GM08714 (cell line): Measurements from ENCODE around the gene TUBAL3.

ENCODE experiments used
- H3K4me3 ChIP-seq: fragments of 200-500 bp; sonication (Bioruptor generic); 2 replicates; pipeline ENCODE4 v1.5.1; 2014; ENCODE audit warnings: mild to moderate bottlenecking, low read length, inconsistent platforms
- ZNF274 ChIP-seq: IDR thresholded peaks from 2 replicates; pipeline ENCODE4 v1.6.1; 2012; ENCODE audit warnings: mild to moderate bottlenecking, low read depth, low read length

Gene TUBAL3

DNA sequence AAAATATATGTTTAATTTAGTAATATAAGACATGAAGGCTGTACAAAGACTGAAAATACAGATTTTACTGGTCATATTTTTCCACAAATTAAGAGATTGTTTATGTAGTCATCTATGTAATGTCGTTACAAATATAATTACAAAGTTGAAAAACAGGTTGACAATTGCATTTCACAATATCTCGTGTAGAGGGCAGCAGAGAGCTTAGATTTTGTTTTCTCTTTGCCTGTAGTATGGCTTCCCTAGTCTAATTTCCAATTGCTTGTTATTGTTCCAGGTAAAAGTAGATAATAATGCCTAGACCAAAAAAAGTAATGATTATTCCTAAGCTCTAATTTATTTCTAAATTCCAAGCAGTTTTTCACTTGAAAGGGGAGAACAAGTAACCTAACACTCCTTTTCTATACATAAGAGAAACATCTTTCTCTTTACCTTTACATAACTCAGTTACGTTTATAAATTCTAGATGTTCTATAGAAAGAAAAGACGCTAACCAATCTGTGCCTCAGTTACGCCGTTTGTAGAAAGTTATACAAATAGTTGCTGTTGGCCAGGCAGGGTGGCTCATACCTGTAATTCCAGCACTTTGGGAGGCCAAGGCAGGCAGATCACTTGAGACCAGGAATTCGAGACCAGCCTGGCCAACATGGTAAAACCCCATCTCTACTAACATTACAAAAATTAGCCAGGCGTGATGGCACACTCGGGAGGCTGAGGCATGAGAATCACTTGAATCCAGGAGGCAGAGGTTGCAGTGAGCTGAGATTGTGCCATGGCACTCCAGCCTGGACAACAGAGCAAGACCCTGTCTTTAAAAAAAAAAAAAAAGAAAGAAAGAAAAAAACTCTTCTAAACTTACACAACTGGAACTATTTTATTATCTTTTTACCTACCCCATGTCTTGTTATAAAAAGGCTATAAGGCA lies 37.7 kb upstream of the TUBAL3 start:
- no peak overlapping the region for H3K4me3 ChIP-seq
- TF ChIP-seq ZNF274, result no peak

DNA sequence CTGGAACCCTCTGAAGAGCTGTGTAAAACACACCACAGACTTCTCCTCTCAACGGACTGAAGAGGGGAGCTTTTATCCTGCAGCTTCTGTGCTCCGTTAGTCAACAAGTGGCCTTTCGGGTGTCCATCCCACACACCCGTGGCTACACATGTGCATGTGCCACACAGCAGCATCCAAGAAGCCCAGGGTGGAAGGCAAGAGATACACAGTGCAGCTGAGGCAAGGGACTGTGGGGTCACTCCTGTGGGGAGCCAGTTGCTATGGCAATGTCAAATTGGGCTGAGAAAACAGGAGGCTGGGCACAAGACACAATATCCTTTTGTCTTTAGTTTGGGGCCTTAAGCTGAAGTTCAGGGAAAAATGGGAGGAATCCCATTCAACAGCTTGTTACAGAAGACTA lies 36.5 kb upstream of the TUBAL3 start:
- no peak for TF ChIP-seq ZNF274
- no peak overlapping the region for H3K4me3 ChIP-seq

DNA sequence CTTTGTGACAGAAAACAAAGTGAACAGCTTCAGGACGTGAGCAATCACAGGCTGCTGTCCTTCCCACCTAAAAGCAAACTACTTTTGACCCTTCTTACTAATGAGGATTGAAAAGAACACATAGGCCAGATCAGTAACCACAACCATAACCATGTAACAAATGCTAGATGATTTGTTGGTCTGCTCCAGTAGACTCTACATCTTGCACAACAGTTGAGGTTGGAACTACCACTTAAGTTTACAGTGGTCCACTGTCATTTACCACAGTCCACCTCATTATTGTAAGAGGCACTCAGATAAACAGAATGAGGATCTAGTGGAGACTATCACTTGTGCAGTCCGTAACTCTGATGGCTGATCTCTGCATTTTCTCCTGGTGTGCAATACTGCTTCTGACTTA lies 35.6 kb upstream of the TUBAL3 start:
- H3K4me3 ChIP-seq, result no peak overlapping the region
- TF ChIP-seq ZNF274, result no peak

DNA sequence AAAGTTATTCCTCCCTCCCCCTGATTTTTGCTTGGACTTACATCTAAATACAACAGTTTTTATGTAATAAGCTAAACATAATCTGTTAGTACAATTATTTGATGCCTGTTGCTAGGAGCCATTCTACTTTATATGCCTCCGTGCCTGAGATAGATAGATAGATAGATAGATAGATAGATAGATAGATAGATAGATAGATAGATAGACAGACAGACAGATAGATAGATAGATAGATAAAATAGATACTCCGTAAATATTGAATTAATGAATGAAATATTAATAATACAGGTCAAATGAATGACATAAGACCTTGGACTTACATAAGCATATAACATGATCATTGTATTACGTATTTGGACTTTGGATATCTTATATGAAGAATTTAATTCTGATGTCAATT lies 30.7 kb upstream of the TUBAL3 start:
- no peak overlapping the region for H3K4me3 ChIP-seq
- TF ChIP-seq ZNF274, result no peak

DNA sequence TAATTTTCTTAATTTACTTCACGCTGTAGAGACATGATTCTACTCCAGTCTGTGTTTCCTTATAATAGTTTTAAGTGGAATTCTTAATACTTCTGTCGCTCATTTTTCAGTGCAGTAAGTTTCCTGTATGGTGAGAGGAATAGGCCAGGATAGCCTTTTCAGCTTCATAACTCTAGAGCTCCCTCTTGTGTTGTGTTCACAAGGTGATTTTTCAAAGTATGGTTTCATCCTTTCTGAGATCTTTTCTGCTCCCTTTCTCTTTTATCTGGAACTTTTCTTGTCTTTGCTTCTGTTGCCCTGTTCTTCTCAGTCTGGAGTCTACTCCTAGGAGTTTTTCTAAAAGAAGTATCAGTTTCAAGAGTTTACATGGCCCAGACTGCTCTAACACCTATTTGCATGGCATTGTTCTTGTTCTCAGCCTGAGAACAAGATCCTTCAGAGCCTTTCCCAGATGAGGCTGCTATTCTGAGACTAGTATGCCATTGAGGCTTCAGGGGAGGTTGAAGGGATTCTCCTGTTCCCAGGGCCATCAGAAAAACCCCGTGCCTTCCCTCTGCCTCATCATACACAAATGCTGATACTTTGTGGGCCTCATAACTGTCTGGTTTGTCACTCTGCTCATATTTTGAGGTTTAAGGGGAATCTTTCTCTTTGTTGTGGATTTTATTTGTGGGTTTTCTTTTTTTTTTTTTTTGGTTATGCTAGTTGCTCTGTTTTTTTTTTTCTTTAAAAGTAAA lies 29.6 kb upstream of the TUBAL3 start:
- no peak overlapping the region for H3K4me3 ChIP-seq
- TF ChIP-seq ZNF274, result no peak

DNA sequence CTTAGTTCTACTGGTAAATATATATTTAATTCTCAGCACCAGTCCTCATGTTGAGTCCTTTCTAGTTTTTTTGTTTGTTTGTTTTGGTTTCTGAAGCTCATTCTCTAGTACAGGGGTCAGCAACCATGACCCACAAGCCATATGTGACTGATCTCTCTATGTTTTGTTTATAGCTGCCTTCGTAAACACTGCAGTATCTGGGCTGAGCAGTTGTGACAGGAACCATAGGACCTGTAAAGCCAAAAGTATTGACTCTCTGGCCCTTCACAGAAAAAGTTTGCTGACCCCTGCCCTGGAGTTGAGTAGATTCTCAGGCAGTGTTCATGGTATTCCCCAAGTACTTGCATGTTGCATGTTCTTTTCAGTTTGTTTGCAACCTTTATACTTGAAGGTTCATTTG lies 28.6 kb upstream of the TUBAL3 start:
- no peak overlapping the region for H3K4me3 ChIP-seq
- TF ChIP-seq ZNF274, result no peak

DNA sequence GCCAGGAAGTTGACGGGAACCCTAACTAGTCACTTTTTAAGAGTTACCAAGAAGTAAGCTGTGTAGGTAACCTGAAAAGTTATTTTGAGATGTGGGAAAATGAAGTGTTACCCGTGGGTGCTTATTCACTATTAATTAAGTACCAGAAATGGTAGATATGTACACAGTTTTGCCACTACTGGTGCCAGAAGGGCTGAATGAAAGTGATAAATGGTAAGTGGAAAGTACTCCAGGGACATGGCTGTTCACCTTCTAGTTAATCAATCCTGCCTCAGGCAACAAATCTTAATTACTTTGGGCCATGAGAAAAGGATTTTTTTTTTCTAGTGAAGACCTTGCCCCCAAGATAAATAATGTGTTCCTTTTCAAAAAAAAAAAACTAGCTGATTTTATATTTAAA lies 23.5 kb upstream of the TUBAL3 start:
- TF ChIP-seq ZNF274, result no peak

DNA sequence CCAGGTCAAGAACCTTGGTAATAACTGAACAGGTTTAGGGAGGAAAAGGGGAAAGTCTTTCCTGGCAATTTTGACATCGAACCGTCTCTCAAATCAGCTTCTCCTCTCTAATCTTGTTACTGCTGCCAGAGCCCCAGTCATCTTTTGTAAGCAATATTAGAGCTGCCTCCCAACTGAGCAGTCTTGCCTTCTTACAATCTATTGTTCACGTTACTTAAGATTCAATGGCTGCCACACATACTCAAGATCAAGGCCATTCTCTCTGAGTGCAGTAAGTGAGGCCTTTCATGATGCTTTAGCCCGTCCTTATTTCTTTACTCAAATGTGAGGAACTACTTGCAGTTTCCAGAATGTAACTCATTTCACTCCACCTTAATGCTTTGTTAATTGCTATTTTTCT lies 20.1 kb upstream of the TUBAL3 start:
- no peak for TF ChIP-seq ZNF274
- no peak overlapping the region for H3K4me3 ChIP-seq

More for the DNA sequence above, 23.5 kb upstream of the TUBAL3 start:
- H3K4me3 ChIP-seq, result no peak overlapping the region

DNA sequence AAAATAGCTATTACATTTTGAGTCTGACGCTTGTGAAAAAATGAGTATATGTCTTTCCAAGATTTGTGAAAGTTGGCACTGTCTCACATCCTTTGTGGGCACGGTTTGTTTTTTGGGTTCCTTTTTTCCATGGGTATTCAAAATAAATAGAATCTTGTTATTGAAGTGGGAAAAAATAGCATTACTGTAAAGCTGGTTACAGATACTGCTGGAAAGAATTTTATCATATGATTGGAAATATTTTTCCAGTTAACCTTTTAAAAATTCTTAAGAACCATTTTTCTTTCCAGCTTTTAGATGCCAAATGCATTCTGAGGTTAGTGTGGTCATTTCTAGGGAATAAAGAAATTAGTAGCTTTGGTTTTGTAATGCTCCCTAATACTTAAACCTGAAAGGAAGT lies 19.1 kb upstream of the TUBAL3 start:
- no peak overlapping the region for H3K4me3 ChIP-seq

DNA sequence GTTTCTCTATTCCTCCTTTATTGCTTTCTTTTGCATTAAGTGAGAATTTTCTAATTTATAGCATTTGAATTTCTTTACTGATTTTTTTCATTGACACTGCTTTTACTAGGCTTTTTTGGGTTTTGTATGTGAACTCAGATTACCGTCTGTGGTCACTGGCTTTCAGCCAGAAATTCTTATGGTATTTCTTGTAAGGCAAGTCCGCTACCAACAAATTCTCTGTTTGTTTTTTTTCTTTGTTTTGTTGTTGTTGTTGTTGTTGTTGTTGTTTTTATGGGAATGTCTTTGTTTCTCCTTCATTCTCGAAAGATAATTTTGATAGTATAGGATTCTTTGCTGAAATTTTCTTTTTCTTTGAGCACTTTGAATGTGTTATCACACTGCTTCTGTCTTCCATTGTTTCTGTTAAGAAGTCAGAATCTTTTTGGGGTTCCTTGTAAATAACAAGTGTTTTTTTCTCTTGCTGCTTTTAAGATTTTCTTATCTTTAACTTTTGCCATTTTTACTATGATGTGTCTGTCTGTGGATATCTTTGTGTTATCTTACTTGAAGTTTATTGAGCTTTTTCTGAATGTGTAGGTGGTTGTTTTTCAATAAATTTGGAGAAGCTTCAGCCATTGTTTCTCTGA lies 15.0 kb upstream of the TUBAL3 start:
- no peak for TF ChIP-seq ZNF274
- no peak overlapping the region for H3K4me3 ChIP-seq

More for the DNA sequence above, 19.1 kb upstream of the TUBAL3 start:
- TF ChIP-seq ZNF274, result no peak

DNA sequence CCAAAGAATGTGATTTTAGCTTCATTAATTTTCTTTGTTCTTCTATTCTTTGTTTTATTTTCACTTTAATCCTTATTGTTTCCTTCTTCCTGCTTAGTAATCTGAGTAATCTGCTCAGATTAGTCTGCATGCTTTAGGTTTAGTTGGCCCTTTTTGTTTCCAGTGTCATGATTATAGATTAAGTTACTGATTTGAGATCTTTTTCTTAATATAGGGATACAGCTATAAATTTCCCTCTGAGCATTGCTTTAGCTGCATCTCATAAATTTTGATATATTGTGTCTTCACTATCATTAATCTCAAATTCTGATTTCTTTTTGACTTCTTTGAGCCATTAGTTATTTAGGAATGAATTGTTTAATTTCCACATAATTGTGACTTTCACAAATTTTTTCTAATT lies 14.0 kb upstream of the TUBAL3 start:
- H3K4me3 ChIP-seq, result no peak overlapping the region
- TF ChIP-seq ZNF274, result no peak

DNA sequence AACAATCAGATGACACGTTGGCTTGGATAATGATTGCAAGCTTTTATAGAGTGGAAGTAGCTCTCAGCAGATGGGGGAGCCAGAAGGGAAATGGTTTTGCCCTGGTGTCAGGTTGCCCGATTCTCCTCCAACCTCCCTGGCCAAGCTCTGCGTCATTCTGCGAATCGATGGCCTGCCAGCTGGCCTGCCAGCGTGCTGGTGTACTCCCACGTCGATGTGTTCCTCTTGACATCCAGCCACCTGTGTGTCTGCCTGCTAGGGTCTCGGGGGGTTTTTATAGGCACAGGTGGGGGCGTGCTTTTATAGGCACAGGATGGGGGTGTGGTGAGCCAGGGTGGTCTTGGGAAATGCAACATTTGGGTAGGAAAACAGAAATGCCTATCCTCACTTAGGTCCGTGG lies 12.4 kb upstream of the TUBAL3 start:
- H3K4me3 ChIP-seq, result no peak overlapping the region
- no peak for TF ChIP-seq ZNF274

DNA sequence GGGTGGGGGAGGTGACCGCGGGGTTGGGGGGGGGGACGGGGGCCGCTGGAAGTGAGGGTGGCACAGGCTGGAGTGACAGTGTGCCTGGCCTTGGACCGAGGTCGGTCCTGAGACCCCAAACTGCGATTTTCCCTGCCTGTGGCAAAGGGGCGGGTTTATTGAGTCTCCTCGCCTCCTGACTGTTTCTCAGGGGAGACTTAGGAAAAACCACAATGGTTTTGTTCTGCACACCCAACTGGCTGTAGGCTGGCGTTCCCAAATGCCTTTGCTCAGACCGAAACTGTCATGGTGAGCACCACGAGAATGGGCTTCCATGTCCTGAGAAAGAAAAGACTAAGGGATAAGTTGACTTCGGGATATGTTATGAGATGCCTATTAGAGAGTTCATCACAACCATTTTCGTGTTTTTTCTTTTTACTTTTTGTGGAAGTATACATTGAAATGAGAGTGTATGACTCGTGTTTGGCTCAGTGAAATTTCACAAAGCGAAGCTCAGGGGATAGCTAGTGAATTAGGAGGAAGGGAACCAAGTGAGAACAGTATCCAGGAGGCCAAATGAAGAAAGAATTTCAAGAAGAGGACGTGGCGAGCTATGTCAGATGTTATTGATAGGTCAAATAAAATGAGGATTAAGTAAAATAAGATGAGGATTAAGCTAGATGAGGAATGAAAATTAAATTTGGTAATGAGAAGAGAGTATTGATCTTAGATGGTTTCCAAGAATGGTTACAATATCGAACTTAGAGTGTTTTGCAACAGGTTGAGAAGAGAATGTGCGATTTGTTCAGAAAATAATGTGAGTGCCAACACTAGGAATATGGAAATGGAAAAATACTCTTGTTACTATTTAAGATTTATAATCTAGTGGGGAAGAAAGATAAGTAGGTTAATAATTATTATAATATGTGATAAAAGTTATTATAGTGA lies 8.6 kb upstream of the TUBAL3 start:
- peak overlapping the region; percentile 96 for H3K4me3 ChIP-seq
- no peak for TF ChIP-seq ZNF274
